HepG2 (cell line): ENCODE data around the gene RNGTT. TPM values are rescaled to one million over a fixed set of nuclear protein-coding genes. Genes with fewer than 3 reads are reported as not detected.

Experiments used
- ATAC-seq: fragments of 200-7000 bp; cut with Tn5 transposase; 3 replicates; pipeline ENCODE4 v1.9.1; 2020; ENCODE audit warnings: mild to moderate bottlenecking, moderate library complexity
- BruUV-seq: library from RNA; stranded (reverse); fragments of 400-500 nt; replicated peaks from 2 replicates; lab custom pipeline; 2021; lab: Mats Ljungman, UMichigan
- CTCF ChIA-PET: fragments of 300-600 bp; formaldehyde crosslinking; extraction: SDS; loops from one replicate; lab custom pipeline; 2021; ENCODE audit warnings: low total read pairs, inconsistent platforms, low intra/inter-chr PET ratio; lab: Yijun Ruan, JAX
- POLR2A ChIA-PET: fragments of 350-600 bp; sonication (Branson Sonifier 250); formaldehyde crosslinking; loops from one replicate; lab custom pipeline; 2020; ENCODE audit warnings: antibody characterized with exemption, inconsistent platforms; lab: Yijun Ruan, JAX
- DNase-seq: peaks from one replicate; pipeline ENCODE4 v3.0.0-alpha.2; 2015; ENCODE audit warnings: low spot score
- FAIRE-seq: peaks from 3 replicates; lab custom pipeline; 2011; peaks lifted over from hg19 to GRCh38; lab: Jason Lieb, UNC
- H2AFZ ChIP-seq: one replicate; pipeline ENCODE4 v1.6.1; 2011; ENCODE audit warnings: low read length, inconsistent platforms
- H3K27ac ChIP-seq: fragments of 300-600 bp; 3 replicates; pipeline ENCODE4 v1.8.0; 2011; ENCODE audit warnings: mixed run types, mild to moderate bottlenecking, mixed read lengths, low read length, inconsistent platforms; ENCODE audit not compliant: insufficient read depth; ENCODE audit errors: extremely low read length
- H3K27me3 ChIP-seq, 2 experiments: fragments of 200-600 bp in 1 of 2; 2 replicates in 1 of 2; 3 replicates in 1 of 2; pipeline versions ENCODE4 v1.6.0 to v1.8.0; 2011; ENCODE audit warnings: low read length in 2 of 2, mild to moderate bottlenecking in 2 of 2, moderate library complexity in 2 of 2, inconsistent platforms in 1 of 2; ENCODE audit not compliant: insufficient read depth in 2 of 2, control insufficient read depth in 1 of 2
- H3K36me3 ChIP-seq, 2 experiments: fragments of 200-600 bp in 1 of 2; replicated peaks in 1 of 2; 2 replicates in 1 of 2; 3 replicates in 1 of 2; pipeline versions ENCODE4 v1.5.1 to v1.8.0; 2011; ENCODE audit warnings: low read length in 2 of 2, inconsistent platforms in 1 of 2; ENCODE audit not compliant: insufficient read depth in 2 of 2, control insufficient read depth in 1 of 2
- H3K4me1 ChIP-seq: 2 replicates; pipeline ENCODE4 v1.5.1; 2012; ENCODE audit warnings: low read length, inconsistent platforms; ENCODE audit not compliant: insufficient read depth
- H3K4me2 ChIP-seq: 2 replicates; pipeline ENCODE4 v1.6.0; 2011; ENCODE audit warnings: low read depth, low read length, inconsistent platforms
- H3K4me3 ChIP-seq, 3 experiments: fragments of 200-600 bp in 1 of 3; sonication (generic), shearing (Covaris generic) in 1 of 3; replicated peaks in 1 of 3; 2 replicates each; pipeline ENCODE4 v1.5.1; 2011 to 2016; ENCODE audit warnings: low read length in 3 of 3, inconsistent platforms in 2 of 3, low read depth in 2 of 3, mild to moderate bottlenecking in 2 of 3, control low read depth in 1 of 3, mixed read lengths in 1 of 3; ENCODE audit not compliant: insufficient read depth in 1 of 3
- H3K79me2 ChIP-seq: one replicate; pipeline ENCODE4 v1.6.1; 2011; ENCODE audit warnings: low read length, inconsistent platforms; ENCODE audit not compliant: insufficient read depth
- H3K9ac ChIP-seq: 2 replicates; pipeline ENCODE4 v1.6.0; 2011; ENCODE audit warnings: mild to moderate bottlenecking, low read depth, low read length, inconsistent platforms; ENCODE audit not compliant: insufficient read depth
- H3K9me3 ChIP-seq: 2 replicates; pipeline ENCODE4 v1.5.1; 2012; ENCODE audit warnings: mild to moderate bottlenecking, low read length
- H4K20me1 ChIP-seq: 2 replicates; pipeline ENCODE4 v1.6.0; 2011; ENCODE audit warnings: inconsistent platforms, mild to moderate bottlenecking, low read length, moderate library complexity; ENCODE audit not compliant: insufficient read depth
- EEA1 ChIP-seq: sonication (generic); formaldehyde crosslinking; IDR thresholded peaks from 2 replicates; pipeline ENCODE4 v1.5.1; 2020; ENCODE audit warnings: mild to moderate bottlenecking, missing genetic modification reagents, borderline replicate concordance
- HES4 ChIP-seq: sonication (generic); formaldehyde crosslinking; IDR thresholded peaks from 2 replicates; pipeline ENCODE4 v1.9.0; 2021; ENCODE audit warnings: mild to moderate bottlenecking, missing genetic modification reagents, borderline replicate concordance
- HNRNPUL1 ChIP-seq: fragments of 200-400 bp; formaldehyde crosslinking; IDR thresholded peaks from 2 replicates; pipeline ENCODE4 v1.6.1; 2017; ENCODE audit warnings: low read depth, mild to moderate bottlenecking, low read length, moderate library complexity
- ZBTB1 ChIP-seq: sonication (generic); formaldehyde crosslinking; IDR thresholded peaks from 2 replicates; pipeline ENCODE4 v1.4.0; 2020; ENCODE audit warnings: missing genetic modification reagents, borderline replicate concordance
- ZKSCAN5 ChIP-seq: sonication (generic); formaldehyde crosslinking; IDR thresholded peaks from 2 replicates; pipeline ENCODE4 v1.5.1; 2020; ENCODE audit warnings: mild to moderate bottlenecking, missing genetic modification reagents
- ZNF121 ChIP-seq: sonication (generic); formaldehyde crosslinking; IDR thresholded peaks from 2 replicates; pipeline ENCODE4 v1.5.0; 2020; ENCODE audit warnings: mild to moderate bottlenecking, missing genetic modification reagents
- ZNF274 ChIP-seq: sonication (generic); formaldehyde crosslinking; IDR thresholded peaks from 2 replicates; pipeline ENCODE4 v1.5.1; 2020; ENCODE audit warnings: mild to moderate bottlenecking, missing genetic modification reagents
- ZNF317 ChIP-seq: sonication (generic); formaldehyde crosslinking; IDR thresholded peaks from 2 replicates; pipeline ENCODE4 v1.5.0; 2020; ENCODE audit warnings: mild to moderate bottlenecking, missing genetic modification reagents
- WGBS: methylation state at CpG from one replicate; pipeline ENCODE4 v1.1.6; 2017; ENCODE audit warnings: low lambda C conversion rate; 5-methylcytosine and 5-hydroxymethylcytosine counted together
- in situ Hi-C: cut with HindIII; loops from 2 replicates; pipeline ENCODE4 v1.10.0; 2017; ENCODE audit warnings: low pct_unique_long_range_greater_than_20kb; ENCODE audit not compliant: extremely low pct_ligation_motif_present
- intact Hi-C: fragments of 100-400 bp; cut with micrococcal nuclease; formaldehyde crosslinking; loops from one replicate; pipeline ENCODE4 v1.10.0; 2022; ENCODE audit not compliant: unreplicated experiment
- polyA plus RNA-seq, 8 experiments: library from polyadenylated mRNA; depleted of rRNA in 3 of 8; stranded (reverse) in 7 of 8; unstranded in 1 of 8; fragments of >200 nt; fragmentation: Illumina TruSeq in 4 of 8; extraction: Trizol in 4 of 8; gene quantifications; 2 replicates each; pipeline versions ENCODE4 v1.2.1 to v1.2.3, GENCODE V29; 2011 to 2016; ENCODE audit warnings: low read depth in 4 of 8, missing spikeins in 1 of 8, mixed read lengths in 1 of 8; ENCODE audit not compliant: insufficient read depth in 1 of 8
- total RNA-seq, 5 experiments: library from RNA; depleted of rRNA; stranded (reverse); fragments of >200 nt; fragmentation: Illumina TruSeq; extraction: Trizol; gene quantifications; 2 replicates each; pipeline ENCODE4 v1.2.3, GENCODE V29; 2016; ENCODE audit warnings: low read depth in 1 of 5
- TF ChIP-seq, protein P1 (sequence below): sonication (generic); formaldehyde crosslinking; IDR thresholded peaks from 2 replicates; pipeline ENCODE4 v1.9.0; 2021; ENCODE audit warnings: missing genetic modification reagents, mild to moderate bottlenecking, borderline replicate concordance
- TF ChIP-seq, protein P2 (sequence below): sonication (generic); formaldehyde crosslinking; IDR thresholded peaks from 2 replicates; pipeline ENCODE4 v1.4.0; 2020; ENCODE audit warnings: low read depth, mild to moderate bottlenecking, missing genetic modification reagents

Gene RNGTT
- total and polyA plus RNA-seq, 2 of the 13 experiments (the other 11 are each of a cell fraction or from before 2014, with no cell fraction given): 6.0 to 22.6 TPM

DNA sequence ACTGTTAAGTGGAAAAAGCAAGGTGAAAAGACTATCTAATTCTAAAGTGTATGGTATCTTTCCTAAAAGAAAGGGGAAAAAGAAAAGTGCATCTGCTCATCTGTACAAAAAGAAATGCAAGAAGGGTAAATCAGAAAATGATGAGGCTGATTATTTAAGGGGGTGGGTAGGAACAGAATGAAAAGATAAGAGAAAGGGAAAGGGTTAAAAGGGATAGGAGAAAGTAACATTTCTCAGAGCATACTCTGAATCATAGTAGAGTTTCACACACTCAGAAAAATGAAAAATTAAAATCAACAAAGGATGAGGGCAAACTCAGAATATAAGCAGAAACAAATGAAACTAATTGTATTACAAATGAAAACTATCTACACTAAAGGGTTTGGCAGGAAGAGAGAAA, 79.1 kb downstream of the RNGTT start (continued):
- TF ChIP-seq HNRNPUL1: no peak
- no peak for TF ChIP-seq ZNF121
- no peak for TF ChIP-seq HES4 (CRISPR knock-in tag)
- no peak for TF ChIP-seq ZBTB1
- TF ChIP-seq, all 625 proteins: peak for 0

DNA sequence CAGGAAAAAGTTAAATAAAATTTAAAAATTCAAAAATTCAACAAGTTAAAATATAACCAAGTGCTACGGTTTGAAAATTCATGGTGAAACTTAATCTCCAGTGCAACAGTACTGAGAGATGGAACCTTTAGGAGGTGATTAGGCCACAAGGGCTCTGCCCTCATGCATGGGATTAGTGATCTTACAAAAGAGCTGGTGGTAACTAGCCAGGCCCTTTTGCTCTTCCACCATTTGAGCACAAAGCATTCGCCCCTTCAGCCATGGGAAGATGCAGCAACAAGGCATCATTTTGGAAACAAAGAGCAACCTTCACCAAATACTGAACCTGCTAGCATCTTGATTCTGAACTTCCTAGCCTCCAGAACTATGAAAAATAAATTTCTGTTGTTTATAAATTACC, 80.9 kb downstream of the RNGTT start:
- Histone ChIP-seq H3K27me3 (no peaks in the 10 kb centered on the region), H4K20me1 (no peaks in the 10 kb centered on the region), H3K4me3 (no peak overlapping the region), H3K79me2 (no peaks in the 10 kb centered on the region), H2AFZ (no peak overlapping the region), H3K9me3 (no peaks in the 10 kb centered on the region), H3K27ac (no peak overlapping the region), H3K9ac (no peak overlapping the region), H3K4me1 (no peaks in the 10 kb centered on the region), H3K36me3 (peaks cover 0 to 23% of the 10 kb centered on the region in 2 experiments; a peak in 3 of 5 replicates), H3K4me2 (no peak overlapping the region)
- no TSS peak for BruUV-seq
- TF ChIP-seq ZNF317 (no peak), ZKSCAN5 (no peak), ZNF274 (CRISPR knock-in tag) (no peak), EEA1 (CRISPR knock-in tag) (no peak)
- TF ChIP-seq, protein P1, sequence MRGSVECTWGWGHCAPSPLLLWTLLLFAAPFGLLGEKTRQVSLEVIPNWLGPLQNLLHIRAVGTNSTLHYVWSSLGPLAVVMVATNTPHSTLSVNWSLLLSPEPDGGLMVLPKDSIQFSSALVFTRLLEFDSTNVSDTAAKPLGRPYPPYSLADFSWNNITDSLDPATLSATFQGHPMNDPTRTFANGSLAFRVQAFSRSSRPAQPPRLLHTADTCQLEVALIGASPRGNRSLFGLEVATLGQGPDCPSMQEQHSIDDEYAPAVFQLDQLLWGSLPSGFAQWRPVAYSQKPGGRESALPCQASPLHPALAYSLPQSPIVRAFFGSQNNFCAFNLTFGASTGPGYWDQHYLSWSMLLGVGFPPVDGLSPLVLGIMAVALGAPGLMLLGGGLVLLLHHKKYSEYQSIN: no peak
- TF ChIP-seq, protein P2, sequence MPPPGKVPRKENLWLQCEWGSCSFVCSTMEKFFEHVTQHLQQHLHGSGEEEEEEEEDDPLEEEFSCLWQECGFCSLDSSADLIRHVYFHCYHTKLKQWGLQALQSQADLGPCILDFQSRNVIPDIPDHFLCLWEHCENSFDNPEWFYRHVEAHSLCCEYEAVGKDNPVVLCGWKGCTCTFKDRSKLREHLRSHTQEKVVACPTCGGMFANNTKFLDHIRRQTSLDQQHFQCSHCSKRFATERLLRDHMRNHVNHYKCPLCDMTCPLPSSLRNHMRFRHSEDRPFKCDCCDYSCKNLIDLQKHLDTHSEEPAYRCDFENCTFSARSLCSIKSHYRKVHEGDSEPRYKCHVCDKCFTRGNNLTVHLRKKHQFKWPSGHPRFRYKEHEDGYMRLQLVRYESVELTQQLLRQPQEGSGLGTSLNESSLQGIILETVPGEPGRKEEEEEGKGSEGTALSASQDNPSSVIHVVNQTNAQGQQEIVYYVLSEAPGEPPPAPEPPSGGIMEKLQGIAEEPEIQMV (CRISPR knock-in tag): no peak
- ChIA-PET CTCF (no interaction called here), POLR2A (no interaction called here)
- in situ Hi-C loops (no loop called here), intact Hi-C loops (no loop called here)
- DNase-seq: no peak
- 98% methylated on average over 2 of the region's 2 CpGs for WGBS
- ATAC-seq: no peak
- FAIRE-seq: no peak
